Large intestine (tissue), 12 donors: Measurements from ENCODE around the gene NPEPL1. TPM values are rescaled to one million over a fixed set of nuclear protein-coding genes. Genes with fewer than 3 reads are reported as not detected.
"Not testable (repeated sequence)": the region's sequence is repeated elsewhere in the genome, so short reads cannot be mapped to it uniquely, and the experiment has no call there.

Experiments used
- DNase-seq, 2 donors: peaks; one replicate each; pipeline versions ENCODE4 v3.0.0 to v3.0.0-alpha.2; 2013
- H3K27ac ChIP-seq: one replicate; pipeline ENCODE4 v1.5.1; 2013; ENCODE audit warnings: low read length
- H3K27me3 ChIP-seq: 2 replicates; pipeline ENCODE4 v1.6.1; 2013; ENCODE audit warnings: low read length; ENCODE audit not compliant: control insufficient read depth, insufficient read depth
- H3K36me3 ChIP-seq: 2 replicates; pipeline ENCODE4 v1.6.1; 2013; ENCODE audit warnings: low read length; ENCODE audit not compliant: control insufficient read depth, insufficient read depth
- H3K4me1 ChIP-seq: one replicate; pipeline ENCODE4 v1.6.1; 2013; ENCODE audit warnings: low read length; ENCODE audit not compliant: control insufficient read depth, insufficient read depth
- H3K4me3 ChIP-seq: one replicate; pipeline ENCODE4 v1.5.1; 2013; ENCODE audit warnings: low read length
- H3K9me3 ChIP-seq: one replicate; pipeline ENCODE4 v1.6.1; 2013; ENCODE audit warnings: mild to moderate bottlenecking, low read depth, low read length, moderate library complexity; ENCODE audit not compliant: control insufficient read depth
- WGBS: methylation state at CpG from one replicate; pipeline ENCODE4 v1.1.5; 2013; ENCODE audit warnings: low lambda C conversion rate; ENCODE audit not compliant: insufficient coverage; 5-methylcytosine and 5-hydroxymethylcytosine counted together
- long read RNA-seq, 11 donors: transcript quantifications; one replicate each; lab custom pipeline, GENCODE V29; 2026
- polyA plus RNA-seq: library from polyadenylated mRNA; unstranded; fragments of 120-200 nt; gene quantifications from one replicate; pipeline ENCODE4 v1.2.1, GENCODE V29; 2013

Gene NPEPL1
- 35.1 TPM for polyA plus RNA-seq
- long read RNA-seq, donor 1, partial matches to known transcripts, result 0 of 5 reads
- long read RNA-seq, donor 1, other reads (novel, unspliced or antisense), result 0 of 5 reads
- long read RNA-seq, donor 2, transcript NPEPL1-201 (12 exons, 2,378 nt), result major isoform, 5 of 8 reads
- long read RNA-seq, donor 2, partial matches to known transcripts, result 0 of 8 reads
- long read RNA-seq, donor 2, other reads (novel, unspliced or antisense), result 0 of 8 reads
- long read RNA-seq, donor 3, partial matches to known transcripts, result 16 of 23 reads
- long read RNA-seq, donor 3, other reads (novel, unspliced or antisense), result 0 of 23 reads
- long read RNA-seq, donor 4, partial matches to known transcripts, result 0 of 2 reads
- long read RNA-seq, donor 4, other reads (novel, unspliced or antisense), result 0 of 2 reads
- long read RNA-seq, donor 5, transcript NPEPL1-201 (12 exons, 2,378 nt), result major isoform, 5 of 5 reads
- long read RNA-seq, donor 5, partial matches to known transcripts, result 0 of 5 reads
- long read RNA-seq, donor 5, other reads (novel, unspliced or antisense), result 0 of 5 reads
- long read RNA-seq, donor 6, transcript NPEPL1-201 (12 exons, 2,378 nt), result major isoform, 6 of 8 reads
- long read RNA-seq, donor 6, partial matches to known transcripts, result 0 of 8 reads
- long read RNA-seq, donor 6, other reads (novel, unspliced or antisense), result 0 of 8 reads
- long read RNA-seq, donor 7, partial matches to known transcripts, result 0 of 1 reads
- long read RNA-seq, donor 7, other reads (novel, unspliced or antisense), result 0 of 1 reads
- long read RNA-seq, donor 8, partial matches to known transcripts, result 16 of 21 reads
- long read RNA-seq, donor 8, other reads (novel, unspliced or antisense), result 0 of 21 reads
- long read RNA-seq, donor 9, partial matches to known transcripts, result 0 of 1 reads
- long read RNA-seq, donor 9, other reads (novel, unspliced or antisense), result 0 of 1 reads
- long read RNA-seq, donor 10, partial matches to known transcripts, result 0 of 1 reads
- long read RNA-seq, donor 10, other reads (novel, unspliced or antisense), result 0 of 1 reads
- long read RNA-seq, donor 11, transcript NPEPL1-201 (12 exons, 2,378 nt), result major isoform, 7 of 8 reads
- long read RNA-seq, donor 11, partial matches to known transcripts, result 0 of 8 reads
- long read RNA-seq, donor 11, other reads (novel, unspliced or antisense), result 0 of 8 reads

- Histone ChIP-seq H3K4me3 (peak within 1 kb of the TSS; percentile 32), H3K4me1 (peaks cover 12% of the 10 kb centered on the region), H3K36me3 (peaks cover 25% of the 10 kb centered on the region), H3K27ac (peak within 1 kb of the TSS; percentile 29), H3K9me3 (peaks cover 8% of the 10 kb centered on the region), H3K27me3 (no peaks in the 10 kb centered on the region)
- WGBS, result no CpG with 5 or more reads among the region's 93 CpGs
- DNase-seq, result peak; percentile 47 to 77
Measured at GRCh38 chr20:58692579-58693225, at the start of gene NPEPL1. NPEPL1 (plus strand) TSS chr20:58692800; CDS start chr20:58692901, 101 bp downstream.

- not testable (repeated sequence) for H3K9me3 ChIP-seq, H3K4me3 ChIP-seq, DNase-seq, H3K27ac ChIP-seq, H3K4me1 ChIP-seq, H3K27me3 ChIP-seq, H3K36me3 ChIP-seq
- no CpG with 5 or more reads among the region's 9 CpGs for WGBS
Measured at GRCh38 chr20:58642896-58643295, 49.7 kb upstream of the NPEPL1 start.

GRCh38 chr20:58645412-58645968 lies 47.1 kb upstream of the NPEPL1 start:
- DNase-seq, result no peak
- H3K4me3 ChIP-seq, result no peak overlapping the region
- no peaks in the 10 kb centered on the region for H3K36me3 ChIP-seq
- no CpG with 5 or more reads among the region's 5 CpGs for WGBS
- no peaks in the 10 kb centered on the region for H3K4me1 ChIP-seq
- H3K9me3 ChIP-seq, result no peaks in the 10 kb centered on the region
- H3K27ac ChIP-seq, result no peak overlapping the region
- H3K27me3 ChIP-seq, result no peaks in the 10 kb centered on the region

- H3K4me3 ChIP-seq, result no peak overlapping the region
- H3K4me1 ChIP-seq, result no peaks in the 10 kb centered on the region
- H3K27ac ChIP-seq, result no peak overlapping the region
- no peaks in the 10 kb centered on the region for H3K36me3 ChIP-seq
- WGBS, result no CpG with 5 or more reads among the region's 3 CpGs
- DNase-seq, result no peak
- H3K9me3 ChIP-seq, result no peaks in the 10 kb centered on the region
- no peaks in the 10 kb centered on the region for H3K27me3 ChIP-seq
Measured at GRCh38 chr20:58646257-58646656, 46.3 kb upstream of the NPEPL1 start.

- Histone ChIP-seq H3K4me3 (no peak overlapping the region), H3K27ac (no peak overlapping the region), H3K4me1 (no peaks in the 10 kb centered on the region), H3K27me3 (no peaks in the 10 kb centered on the region), H3K9me3 (no peaks in the 10 kb centered on the region), H3K36me3 (no peaks in the 10 kb centered on the region)
- no peak for DNase-seq
- no CpG with 5 or more reads among the region's 4 CpGs for WGBS
Measured at GRCh38 chr20:58646703-58647102, 45.9 kb upstream of the NPEPL1 start.

- Histone ChIP-seq H3K36me3 (no peaks in the 10 kb centered on the region), H3K27me3 (no peaks in the 10 kb centered on the region), H3K4me1 (no peaks in the 10 kb centered on the region), H3K4me3 (no peak overlapping the region), H3K27ac (no peak overlapping the region), H3K9me3 (no peaks in the 10 kb centered on the region)
- no peak for DNase-seq
- WGBS, result no CpG with 5 or more reads among the region's 7 CpGs
Measured at GRCh38 chr20:58647162-58647795, 45.3 kb upstream of the NPEPL1 start.

- no peak overlapping the region for H3K4me3 ChIP-seq
- H3K27ac ChIP-seq, result no peak overlapping the region
- H3K4me1 ChIP-seq, result no peaks in the 10 kb centered on the region
- no peaks in the 10 kb centered on the region for H3K27me3 ChIP-seq
- no peaks in the 10 kb centered on the region for H3K36me3 ChIP-seq
- DNase-seq, result no peak
- H3K9me3 ChIP-seq, result no peaks in the 10 kb centered on the region
- WGBS, result 100% methylated on average over 2 of the region's 12 CpGs
Measured at GRCh38 chr20:58647796-58648501, 44.7 kb upstream of the NPEPL1 start.

- H3K4me3 ChIP-seq, DNase-seq, H3K36me3 ChIP-seq, H3K4me1 ChIP-seq, H3K27me3 ChIP-seq, H3K9me3 ChIP-seq, H3K27ac ChIP-seq: not testable (repeated sequence)
- no CpG with 5 or more reads among the region's 6 CpGs for WGBS
Measured at GRCh38 chr20:58648502-58648825, 44.1 kb upstream of the NPEPL1 start.
